HepG2 (cell line): ENCODE measurements around the gene ABCG2. TPM values are rescaled to one million over a fixed set of nuclear protein-coding genes. Genes with fewer than 3 reads are reported as not detected.

Experiments used
- ATAC-seq: fragments of 200-7000 bp; cut with Tn5 transposase; 3 replicates; pipeline ENCODE4 v1.9.1; 2020; ENCODE audit warnings: mild to moderate bottlenecking, moderate library complexity
- BruUV-seq: library from RNA; stranded (reverse); fragments of 400-500 nt; replicated peaks from 2 replicates; lab custom pipeline; 2021; lab: Mats Ljungman, UMichigan
- CTCF ChIA-PET: fragments of 300-600 bp; formaldehyde crosslinking; extraction: SDS; loops from one replicate; lab custom pipeline; 2021; ENCODE audit warnings: low total read pairs, inconsistent platforms, low intra/inter-chr PET ratio; lab: Yijun Ruan, JAX
- POLR2A ChIA-PET: fragments of 350-600 bp; sonication (Branson Sonifier 250); formaldehyde crosslinking; loops from one replicate; lab custom pipeline; 2020; ENCODE audit warnings: antibody characterized with exemption, inconsistent platforms; lab: Yijun Ruan, JAX
- DNase-seq: peaks from one replicate; pipeline ENCODE4 v3.0.0-alpha.2; 2015; ENCODE audit warnings: low spot score
- FAIRE-seq: peaks from 3 replicates; lab custom pipeline; 2011; peaks lifted over from hg19 to GRCh38; lab: Jason Lieb, UNC
- H2AFZ ChIP-seq: one replicate; pipeline ENCODE4 v1.6.1; 2011; ENCODE audit warnings: low read length, inconsistent platforms
- H3K27ac ChIP-seq: fragments of 300-600 bp; 3 replicates; pipeline ENCODE4 v1.8.0; 2011; ENCODE audit warnings: mixed run types, mild to moderate bottlenecking, mixed read lengths, low read length, inconsistent platforms; ENCODE audit not compliant: insufficient read depth; ENCODE audit errors: extremely low read length
- H3K27me3 ChIP-seq, 2 experiments: fragments of 200-600 bp in 1 of 2; 2 replicates in 1 of 2; 3 replicates in 1 of 2; pipeline versions ENCODE4 v1.6.0 to v1.8.0; 2011; ENCODE audit warnings: low read length in 2 of 2, mild to moderate bottlenecking in 2 of 2, moderate library complexity in 2 of 2, inconsistent platforms in 1 of 2; ENCODE audit not compliant: insufficient read depth in 2 of 2, control insufficient read depth in 1 of 2
- H3K36me3 ChIP-seq, 2 experiments: fragments of 200-600 bp in 1 of 2; replicated peaks in 1 of 2; 2 replicates in 1 of 2; 3 replicates in 1 of 2; pipeline versions ENCODE4 v1.5.1 to v1.8.0; 2011; ENCODE audit warnings: low read length in 2 of 2, inconsistent platforms in 1 of 2; ENCODE audit not compliant: insufficient read depth in 2 of 2, control insufficient read depth in 1 of 2
- H3K4me1 ChIP-seq: 2 replicates; pipeline ENCODE4 v1.5.1; 2012; ENCODE audit warnings: low read length, inconsistent platforms; ENCODE audit not compliant: insufficient read depth
- H3K4me2 ChIP-seq: 2 replicates; pipeline ENCODE4 v1.6.0; 2011; ENCODE audit warnings: low read depth, low read length, inconsistent platforms
- H3K4me3 ChIP-seq, 3 experiments: fragments of 200-600 bp in 1 of 3; sonication (generic), shearing (Covaris generic) in 1 of 3; replicated peaks in 1 of 3; 2 replicates each; pipeline ENCODE4 v1.5.1; 2011 to 2016; ENCODE audit warnings: low read length in 3 of 3, inconsistent platforms in 2 of 3, low read depth in 2 of 3, mild to moderate bottlenecking in 2 of 3, control low read depth in 1 of 3, mixed read lengths in 1 of 3; ENCODE audit not compliant: insufficient read depth in 1 of 3
- H3K79me2 ChIP-seq: one replicate; pipeline ENCODE4 v1.6.1; 2011; ENCODE audit warnings: low read length, inconsistent platforms; ENCODE audit not compliant: insufficient read depth
- H3K9ac ChIP-seq: 2 replicates; pipeline ENCODE4 v1.6.0; 2011; ENCODE audit warnings: mild to moderate bottlenecking, low read depth, low read length, inconsistent platforms; ENCODE audit not compliant: insufficient read depth
- H3K9me3 ChIP-seq: 2 replicates; pipeline ENCODE4 v1.5.1; 2012; ENCODE audit warnings: mild to moderate bottlenecking, low read length
- H4K20me1 ChIP-seq: 2 replicates; pipeline ENCODE4 v1.6.0; 2011; ENCODE audit warnings: inconsistent platforms, mild to moderate bottlenecking, low read length, moderate library complexity; ENCODE audit not compliant: insufficient read depth
- GFI1 ChIP-seq: sonication (generic); formaldehyde crosslinking; IDR thresholded peaks from 2 replicates; pipeline ENCODE4 v1.5.0; 2020; ENCODE audit warnings: missing genetic modification reagents, mild to moderate bottlenecking, borderline replicate concordance
- HNF4A ChIP-seq: sonication (generic); formaldehyde crosslinking; IDR thresholded peaks from 2 replicates; pipeline ENCODE4 v1.4.0; 2020; ENCODE audit warnings: missing genetic modification reagents
- HOXA9 ChIP-seq: sonication (generic); formaldehyde crosslinking; IDR thresholded peaks from 2 replicates; pipeline ENCODE4 v1.8.1; 2022; ENCODE audit warnings: missing genetic modification reagents, mild to moderate bottlenecking, moderate library complexity, borderline replicate concordance
- MAF1 ChIP-seq: sonication (generic); formaldehyde crosslinking; IDR thresholded peaks from 2 replicates; pipeline ENCODE4 v1.5.0; 2020; ENCODE audit warnings: missing genetic modification reagents, borderline replicate concordance
- NFYC ChIP-seq: IDR thresholded peaks from 2 replicates; pipeline ENCODE4 v1.6.1; 2016; ENCODE audit warnings: missing genetic modification reagents, missing compliant biosample characterization
- NPAS2 ChIP-seq: sonication (generic); formaldehyde crosslinking; IDR thresholded peaks from 2 replicates; pipeline ENCODE4 v1.8.0; 2022; ENCODE audit warnings: mild to moderate bottlenecking, missing genetic modification reagents, borderline replicate concordance
- NR2F1 ChIP-seq, 2 experiments: fragments of 450-650 bp in 1 of 2; formaldehyde crosslinking in 1 of 2; IDR thresholded peaks; 2 replicates each; pipeline versions ENCODE4 v1.5.0 to v1.6.1; 2016 to 2020; ENCODE audit warnings: mild to moderate bottlenecking in 1 of 2, missing compliant biosample characterization in 1 of 2, missing genetic modification reagents in 1 of 2, moderate library complexity in 1 of 2
- NR2F2 ChIP-seq: IDR thresholded peaks from 2 replicates; pipeline ENCODE4 v1.6.1; 2012; ENCODE audit warnings: low read depth, inconsistent platforms, borderline replicate concordance
- SAP130 ChIP-seq: IDR thresholded peaks from 2 replicates; pipeline ENCODE4 v1.6.1; 2016; ENCODE audit warnings: low read depth
- TMF1 ChIP-seq: sonication (generic); formaldehyde crosslinking; IDR thresholded peaks from 2 replicates; pipeline ENCODE4 v1.8.1; 2022; ENCODE audit warnings: low read depth, missing genetic modification reagents
- ZFP91 ChIP-seq: sonication (generic); formaldehyde crosslinking; IDR thresholded peaks from 2 replicates; pipeline ENCODE4 v1.9.0; 2022; ENCODE audit warnings: missing genetic modification reagents, mild to moderate bottlenecking, borderline replicate concordance
- ZNF816 ChIP-seq: sonication (generic); formaldehyde crosslinking; IDR thresholded peaks from 2 replicates; pipeline ENCODE4 v1.8.0; 2022; ENCODE audit warnings: missing genetic modification reagents, mild to moderate bottlenecking, borderline replicate concordance
- ZNF879 ChIP-seq: sonication (generic); formaldehyde crosslinking; IDR thresholded peaks from 2 replicates; pipeline ENCODE4 v1.8.1; 2023; ENCODE audit warnings: missing genetic modification reagents
- ZSCAN25 ChIP-seq: sonication (generic); formaldehyde crosslinking; IDR thresholded peaks from 2 replicates; pipeline ENCODE4 v1.8.0; 2022; ENCODE audit warnings: mild to moderate bottlenecking, missing genetic modification reagents
- ZSCAN9 ChIP-seq: IDR thresholded peaks from 2 replicates; pipeline ENCODE4 v1.6.1; 2016; ENCODE audit warnings: borderline replicate concordance
- WGBS: methylation state at CpG from one replicate; pipeline ENCODE4 v1.1.6; 2017; ENCODE audit warnings: low lambda C conversion rate; 5-methylcytosine and 5-hydroxymethylcytosine counted together
- in situ Hi-C: cut with HindIII; loops from 2 replicates; pipeline ENCODE4 v1.10.0; 2017; ENCODE audit warnings: low pct_unique_long_range_greater_than_20kb; ENCODE audit not compliant: extremely low pct_ligation_motif_present
- intact Hi-C: fragments of 100-400 bp; cut with micrococcal nuclease; formaldehyde crosslinking; loops from one replicate; pipeline ENCODE4 v1.10.0; 2022; ENCODE audit not compliant: unreplicated experiment
- polyA plus RNA-seq, 8 experiments: library from polyadenylated mRNA; depleted of rRNA in 3 of 8; stranded (reverse) in 7 of 8; unstranded in 1 of 8; fragments of >200 nt; fragmentation: Illumina TruSeq in 4 of 8; extraction: Trizol in 4 of 8; gene quantifications; 2 replicates each; pipeline versions ENCODE4 v1.2.1 to v1.2.3, GENCODE V29; 2011 to 2016; ENCODE audit warnings: low read depth in 4 of 8, missing spikeins in 1 of 8, mixed read lengths in 1 of 8; ENCODE audit not compliant: insufficient read depth in 1 of 8
- total RNA-seq, 5 experiments: library from RNA; depleted of rRNA; stranded (reverse); fragments of >200 nt; fragmentation: Illumina TruSeq; extraction: Trizol; gene quantifications; 2 replicates each; pipeline ENCODE4 v1.2.3, GENCODE V29; 2016; ENCODE audit warnings: low read depth in 1 of 5
- TF ChIP-seq, protein P1 (sequence below): IDR thresholded peaks from 2 replicates; pipeline ENCODE4 v1.6.1; 2016; ENCODE audit warnings: missing biosample characterization, missing genetic modification reagents, low read depth
- TF ChIP-seq, protein P2 (sequence below): sonication (generic); formaldehyde crosslinking; IDR thresholded peaks from 2 replicates; pipeline ENCODE4 v1.8.1; 2023; ENCODE audit warnings: mild to moderate bottlenecking, missing genetic modification reagents

The ABCG2 gene
- total and polyA plus RNA-seq, 2 of the 13 experiments (the other 11 are each of a cell fraction or from before 2014, with no cell fraction given), result 10.0 to 15.7 TPM

DNA sequence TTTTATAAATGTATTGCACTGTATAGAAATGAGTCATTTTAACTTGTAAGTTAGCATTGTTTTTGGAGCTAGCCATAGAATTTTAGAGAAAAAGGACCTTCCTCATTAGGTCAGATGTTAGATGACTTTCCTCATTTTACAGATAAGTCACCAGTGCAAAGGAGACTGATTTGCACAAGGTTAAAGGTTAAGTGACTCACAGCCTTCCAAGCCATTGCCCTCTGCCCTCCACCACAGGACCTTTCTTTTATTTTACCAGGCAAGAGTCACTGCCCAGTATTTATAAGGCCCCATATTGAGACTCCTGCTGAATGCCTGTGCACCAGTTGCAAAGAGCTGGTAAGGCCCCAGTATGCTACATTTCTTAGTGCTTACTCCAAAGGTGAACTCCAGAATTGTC is 4.2 kb upstream of the ABCG2 start (continued):
- TF ChIP-seq GFI1 (CRISPR knock-in tag) (0 out of 2 replicates have a peak, but pooled peaks have one; percentile 28), MAF1 (CRISPR knock-in tag) (no peak), NR2F2 (peak; percentile 90), NR2F1 (CRISPR knock-in tag; IDR thresholded peaks at IDR 0.05) (peak; percentile 80 to 91), NFYC (no peak), NPAS2 (CRISPR knock-in tag) (no peak), HNF4A (CRISPR knock-in tag) (peak; percentile 28; the same call in 1 of the 2 replicates), HOXA9 (CRISPR knock-in tag) (no peak)
- TF ChIP-seq, protein P1, sequence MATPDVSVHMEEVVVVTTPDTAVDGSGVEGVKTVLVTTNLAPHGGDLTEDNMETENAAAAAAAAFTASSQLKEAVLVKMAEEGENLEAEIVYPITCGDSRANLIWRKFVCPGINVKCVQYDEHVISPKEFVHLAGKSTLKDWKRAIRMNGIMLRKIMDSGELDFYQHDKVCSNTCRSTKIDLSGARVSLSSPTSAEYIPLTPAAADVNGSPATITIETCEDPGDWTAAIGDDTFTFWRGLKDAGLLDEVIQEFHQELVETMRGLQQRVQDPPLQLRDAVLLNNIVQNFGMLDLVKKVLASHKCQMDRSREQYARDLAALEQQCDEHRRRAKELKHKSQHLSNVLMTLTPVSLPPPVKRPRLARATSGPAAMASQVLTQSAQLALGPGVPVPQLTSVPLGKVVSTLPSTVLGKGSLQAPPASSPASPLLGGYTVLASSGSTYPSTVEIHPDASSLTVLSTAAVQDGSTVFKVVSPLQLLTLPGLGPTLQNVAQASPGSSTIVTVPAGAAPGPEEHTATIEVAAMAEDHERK (CRISPR knock-in tag), result no peak

DNA sequence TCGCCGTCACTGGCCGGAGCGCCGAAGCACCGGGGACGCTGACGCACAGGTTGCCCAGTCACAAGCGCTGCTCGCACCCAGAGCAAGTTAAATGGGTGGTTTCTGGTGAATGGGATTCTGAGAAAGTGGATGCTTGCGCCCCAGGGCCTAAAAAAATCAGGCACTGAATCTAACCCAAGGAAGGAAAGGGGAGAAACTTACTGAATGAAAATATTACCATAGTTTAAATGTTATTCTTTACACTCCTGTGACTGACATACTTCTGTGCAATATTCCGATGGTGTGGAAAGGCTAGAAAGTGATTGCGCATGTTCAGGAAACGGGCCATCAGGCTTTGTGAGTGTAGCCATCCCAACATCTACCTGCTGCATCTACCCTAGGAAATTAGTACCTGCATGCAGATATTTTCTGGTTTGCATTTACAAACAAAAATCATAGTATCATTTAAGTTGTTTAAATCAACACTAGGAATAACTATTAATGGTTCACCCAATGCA is 838 bp upstream of the ABCG2 start:
- CTCF ChIA-PET, result no interaction called here
- H3K27me3 ChIP-seq, result no peaks in the 10 kb centered on the region
- H3K36me3 ChIP-seq, result no peaks in the 10 kb centered on the region
- DNase-seq (peak; percentile 13), ATAC-seq (peak; percentile 92), FAIRE-seq (no peak)
- peak overlapping the region; percentile 50 for H3K9ac ChIP-seq
- 2% methylated on average over 9 of the region's 14 CpGs for WGBS
- BruUV-seq, result TSS peak; percentile 44
- POLR2A ChIA-PET, result interaction anchor here (1.8 kb wide), 2 partner anchors 44 to 51 kb away, joined by 5 to 9 read pairs; no protein-coding TSS in a partner anchor
- intact Hi-C loops, result loop anchor here (1.0 to 2.0 kb wide), 2 partner anchors 52 to 104 kb away; no protein-coding TSS in a partner anchor
- peak overlapping the region; percentile 67 for H3K27ac ChIP-seq
- no peaks in the 10 kb centered on the region for H4K20me1 ChIP-seq
- H3K79me2 ChIP-seq, result no peaks in the 10 kb centered on the region
- H3K4me3 ChIP-seq, result peak overlapping the region; percentile 49 to 82 (median 75)
- H3K4me1 ChIP-seq, result peaks cover 36% of the 10 kb centered on the region
- in situ Hi-C loops, result no loop called here
- peak overlapping the region; percentile 78 for H3K4me2 ChIP-seq
- H2AFZ ChIP-seq, result peak overlapping the region; percentile 25
- H3K9me3 ChIP-seq, result no peaks in the 10 kb centered on the region
- TF ChIP-seq TMF1 (CRISPR knock-in tag), result no peak
- 0 out of 2 replicates have a peak, but pooled peaks have one; percentile 3 for TF ChIP-seq ZSCAN25 (CRISPR knock-in tag)
- no peak for TF ChIP-seq ZSCAN9
- TF ChIP-seq, protein P2, sequence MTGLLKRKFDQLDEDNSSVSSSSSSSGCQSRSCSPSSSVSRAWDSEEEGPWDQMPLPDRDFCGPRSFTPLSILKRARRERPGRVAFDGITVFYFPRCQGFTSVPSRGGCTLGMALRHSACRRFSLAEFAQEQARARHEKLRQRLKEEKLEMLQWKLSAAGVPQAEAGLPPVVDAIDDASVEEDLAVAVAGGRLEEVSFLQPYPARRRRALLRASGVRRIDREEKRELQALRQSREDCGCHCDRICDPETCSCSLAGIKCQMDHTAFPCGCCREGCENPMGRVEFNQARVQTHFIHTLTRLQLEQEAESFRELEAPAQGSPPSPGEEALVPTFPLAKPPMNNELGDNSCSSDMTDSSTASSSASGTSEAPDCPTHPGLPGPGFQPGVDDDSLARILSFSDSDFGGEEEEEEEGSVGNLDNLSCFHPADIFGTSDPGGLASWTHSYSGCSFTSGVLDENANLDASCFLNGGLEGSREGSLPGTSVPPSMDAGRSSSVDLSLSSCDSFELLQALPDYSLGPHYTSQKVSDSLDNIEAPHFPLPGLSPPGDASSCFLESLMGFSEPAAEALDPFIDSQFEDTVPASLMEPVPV, result 0 out of 2 replicates have a peak, but pooled peaks have one; percentile 4
- TF ChIP-seq SAP130 (CRISPR knock-in tag), result peak; percentile 52; the same call in 1 of the 2 replicates
- 0 out of 2 replicates have a peak, but pooled peaks have one; percentile 18 for TF ChIP-seq ZNF879
- TF ChIP-seq ZFP91 (CRISPR knock-in tag), result 0 out of 2 replicates have a peak, but pooled peaks have one; percentile 1
- TF ChIP-seq ZNF816 (CRISPR knock-in tag), result 0 out of 2 replicates have a peak, but pooled peaks have one; percentile 19
